GM12878 (cell line): ENCODE results near the gene XPNPEP2. TPM values are rescaled to one million over a fixed set of nuclear protein-coding genes. Genes with fewer than 3 reads are reported as not detected.

Experiments used
- ATAC-seq: fragments of 200-7000 bp; cut with Tn5 transposase; 3 replicates; pipeline ENCODE4 v1.9.1; 2020; ENCODE audit warnings: mild to moderate bottlenecking, moderate library complexity
- BruUV-seq: library from RNA; stranded (reverse); fragments of 400-500 nt; replicated peaks from 2 replicates; lab custom pipeline; 2021; lab: Mats Ljungman, UMichigan
- CTCF ChIA-PET: fragments of 300-600 bp; sonication (Branson Sonifier 250); formaldehyde crosslinking; extraction: SDS; loops from one replicate; lab custom pipeline; 2021; ENCODE audit warnings: inconsistent platforms; lab: Yijun Ruan, JAX
- POLR2A ChIA-PET: fragments of 350-600 bp; formaldehyde crosslinking; extraction: SDS; loops from one replicate; lab custom pipeline; 2021; ENCODE audit warnings: inconsistent platforms; lab: Charles Lee
- RAD21 ChIA-PET: fragments of 300-600 bp; sonication (Branson Sonifier 250); formaldehyde crosslinking; loops from one replicate; lab custom pipeline; 2023; ENCODE audit warnings: antibody characterized with exemption; ENCODE audit not compliant: unreplicated experiment; lab: Charles Lee
- SMC1A ChIA-PET: fragments of 300-600 bp; sonication (Branson Sonifier 250); formaldehyde crosslinking; loops from one replicate; lab custom pipeline; 2023; ENCODE audit not compliant: unreplicated experiment, uncharacterized antibody; lab: Charles Lee
- DNase-seq: peaks from one replicate; pipeline ENCODE4 v3.0.0-alpha.2; 2011; ENCODE audit warnings: low read depth, low spot score
- FAIRE-seq: peaks from 3 replicates; lab custom pipeline; 2011; peaks lifted over from hg19 to GRCh38; lab: Jason Lieb, UNC
- H2AFZ ChIP-seq: 2 replicates; pipeline ENCODE4 v1.6.0; 2011; ENCODE audit warnings: low read depth, low read length, control low read depth; ENCODE audit not compliant: control insufficient read depth
- H3K27ac ChIP-seq: 2 replicates; pipeline ENCODE4 v1.5.1; 2011; ENCODE audit warnings: control low read depth; ENCODE audit not compliant: control insufficient read depth, insufficient read depth
- H3K27me3 ChIP-seq, 2 experiments: replicated peaks in 1 of 2; 2 replicates each; pipeline versions ENCODE4 v1.6.0 to v1.6.1; 2011; ENCODE audit warnings: low read length in 1 of 2; ENCODE audit not compliant: control insufficient read depth in 2 of 2, insufficient read depth in 2 of 2
- H3K36me3 ChIP-seq, 2 experiments: 2 replicates each; pipeline ENCODE4 v1.5.1; 2011; ENCODE audit warnings: low read length in 1 of 2; ENCODE audit not compliant: control insufficient read depth in 2 of 2, insufficient read depth in 2 of 2
- H3K4me1 ChIP-seq: 2 replicates; pipeline ENCODE4 v1.6.1; 2011; ENCODE audit warnings: mild to moderate bottlenecking, low read length, moderate library complexity, mixed read lengths; ENCODE audit not compliant: control insufficient read depth, insufficient read depth
- H3K4me2 ChIP-seq: 2 replicates; pipeline ENCODE4 v1.6.0; 2011; ENCODE audit warnings: control low read depth; ENCODE audit not compliant: control insufficient read depth, insufficient read depth
- H3K4me3 ChIP-seq: fragments of 200-600 bp; sonication (generic); 2 replicates; pipeline ENCODE4 v1.5.1; 2016
- H3K79me2 ChIP-seq: 2 replicates; pipeline ENCODE4 v1.6.0; 2011; ENCODE audit warnings: low read length; ENCODE audit not compliant: control insufficient read depth, insufficient read depth
- H3K9ac ChIP-seq: 2 replicates; pipeline ENCODE4 v1.8.0; 2011; ENCODE audit warnings: low read length, control low read depth, mixed read lengths; ENCODE audit not compliant: control insufficient read depth, insufficient read depth
- H3K9me3 ChIP-seq: replicated peaks from 3 replicates; pipeline ENCODE4 v1.5.1; 2011; ENCODE audit warnings: mild to moderate bottlenecking, low read length; ENCODE audit not compliant: control insufficient read depth, insufficient read depth
- H4K20me1 ChIP-seq: 2 replicates; pipeline ENCODE4 v1.6.0; 2011; ENCODE audit not compliant: control insufficient read depth, insufficient read depth
- ASH2L ChIP-seq: fragments of 300-600, 200-600 bp; sonication (generic); IDR thresholded peaks from 2 replicates; pipeline ENCODE4 v1.6.1; 2017; ENCODE audit warnings: low read depth, mild to moderate bottlenecking, borderline replicate concordance
- BCL3 ChIP-seq: IDR thresholded peaks from 2 replicates; pipeline ENCODE4 v1.6.1; 2011; ENCODE audit warnings: borderline replicate concordance, low read depth, mild to moderate bottlenecking, moderate library complexity, low read length; ENCODE audit not compliant: insufficient read depth, poor library complexity, severe bottlenecking
- BMI1 ChIP-seq: fragments of 450-650 bp; IDR thresholded peaks from 2 replicates; pipeline ENCODE4 v1.6.1; 2016; ENCODE audit warnings: mild to moderate bottlenecking, moderate library complexity, borderline replicate concordance
- CEBPZ ChIP-seq: fragments of 150-350 bp; IDR thresholded peaks from 2 replicates; pipeline ENCODE4 v1.6.1; 2016; ENCODE audit warnings: low read depth, low read length
- CREB1 ChIP-seq: IDR thresholded peaks from 2 replicates; pipeline ENCODE4 v1.6.1; 2012; ENCODE audit warnings: low read depth, mild to moderate bottlenecking, inconsistent platforms
- GATAD2B ChIP-seq: fragments of 450-650 bp; conservative IDR thresholded peaks from 2 replicates; pipeline ENCODE4 v1.6.1; 2017; ENCODE audit warnings: low read depth, mild to moderate bottlenecking, moderate library complexity
- NFIC ChIP-seq: IDR thresholded peaks from 2 replicates; pipeline ENCODE4 v1.6.1; 2012; ENCODE audit warnings: low read depth, mild to moderate bottlenecking, inconsistent platforms, low read length, moderate library complexity
- PAX8 ChIP-seq: fragments of 450-650 bp; IDR thresholded peaks from 2 replicates; pipeline ENCODE4 v1.6.1; 2017; ENCODE audit warnings: mild to moderate bottlenecking, moderate library complexity
- POLR2AphosphoS2 ChIP-seq: IDR thresholded peaks from 2 replicates; pipeline ENCODE4 v1.6.1; 2011; ENCODE audit warnings: low read depth, mild to moderate bottlenecking, low read length, improper control_type of control experiment, moderate library complexity
- RAD21 ChIP-seq: IDR thresholded peaks from 2 replicates; pipeline ENCODE4 v1.6.1; 2011; ENCODE audit warnings: mild to moderate bottlenecking, low read depth, low read length, moderate library complexity; ENCODE audit not compliant: insufficient read depth
- REST ChIP-seq: IDR thresholded peaks from 2 replicates; pipeline ENCODE4 v1.6.1; 2012; ENCODE audit warnings: mild to moderate bottlenecking, low read depth, low read length
- SMC3 ChIP-seq: IDR thresholded peaks from 2 replicates; pipeline ENCODE4 v1.6.1; 2011; ENCODE audit warnings: low read length, improper control_type of control experiment, borderline replicate concordance
- TCF3 ChIP-seq: IDR thresholded peaks from 2 replicates; pipeline ENCODE4 v1.6.1; 2012; ENCODE audit warnings: low read depth, mild to moderate bottlenecking, low read length, borderline replicate concordance; ENCODE audit not compliant: insufficient read depth
- ZNF24 ChIP-seq: fragments of 450-650 bp; IDR thresholded peaks from 2 replicates; pipeline ENCODE4 v1.6.1; 2017; ENCODE audit warnings: antibody characterized with exemption, mild to moderate bottlenecking
- WGBS: methylation state at CpG from one replicate; pipeline ENCODE4 v1.1.6; 2016; ENCODE audit warnings: low lambda C conversion rate; ENCODE audit not compliant: insufficient replicate concordance, insufficient coverage; ENCODE audit errors: missing lambda C conversion rate; 5-methylcytosine and 5-hydroxymethylcytosine counted together
- in situ Hi-C: fragments of 300-500 bp; cut with MboI; formaldehyde crosslinking; loops from 9 replicates; pipeline ENCODE4 v1.14.3; 2018; ENCODE audit warnings: mixed read lengths
- intact Hi-C: fragments of 100-400 bp; cut with micrococcal nuclease; formaldehyde crosslinking; loops from one replicate; pipeline ENCODE4 v1.14.2; 2022; ENCODE audit not compliant: unreplicated experiment
- polyA plus RNA-seq, 11 experiments: library from polyadenylated mRNA; depleted of rRNA in 4 of 11; unstranded in 6 of 11; stranded (reverse) in 5 of 11; fragments of >200 nt; fragmentation: Nextera tagmentation in 4 of 11; fragmentation: Illumina TruSeq in 1 of 11; extraction: Ambion mirVana in 4 of 11; extraction: Trizol in 1 of 11; gene quantifications; 1 replicate in 1 of 11; 2 replicates in 10 of 11; pipeline versions ENCODE4 v1.2.1 to v1.2.3, GENCODE V29; 2011 to 2016; ENCODE audit warnings: inconsistent platforms in 2 of 11, missing spikeins in 2 of 11, low read depth in 1 of 11
- total RNA-seq, 4 experiments: library from RNA; depleted of rRNA in 3 of 4; stranded (reverse); fragments of >200 nt in 3 of 4; fragmentation: Illumina TruSeq in 1 of 4; extraction: Trizol in 1 of 4; gene quantifications; 2 replicates each; pipeline versions ENCODE4 v1.2.1 to v1.2.3, GENCODE V29; 2013 to 2021
- TF ChIP-seq, protein P1 (sequence below): IDR thresholded peaks from 2 replicates; pipeline ENCODE4 v1.6.1; 2012; ENCODE audit warnings: low read depth, low read length, improper control_type of control experiment

The XPNPEP2 gene
- total and polyA plus RNA-seq, 10 of the 15 experiments (the other 5 are each of a cell fraction or from before 2014, with no cell fraction given) = 0.04 to 0.37 (median 0.15) TPM

- no peaks in the 10 kb centered on the region for H3K79me2 ChIP-seq
Observed at GRCh38 chrX:129718676-129719075, 20.1 kb upstream of the XPNPEP2 start.

More at GRCh38 chrX:129718676-129719075, 20.1 kb upstream of the XPNPEP2 start:
- CTCF ChIA-PET = no interaction called here
- SMC1A ChIA-PET = interaction anchor here (1.0 kb wide), 1 partner anchor 26 kb away, joined by 3 read pairs; no protein-coding TSS in a partner anchor
- H3K36me3 ChIP-seq = no peaks in the 10 kb centered on the region
- H3K4me3 ChIP-seq = no peak overlapping the region
- no peak overlapping the region for H3K9ac ChIP-seq
- BruUV-seq = no TSS peak
- RAD21 ChIA-PET = no interaction called here
- intact Hi-C loops = no loop called here
- WGBS = 40% methylated on average over 5 of the region's 5 CpGs
- no peaks in the 10 kb centered on the region for H3K9me3 ChIP-seq
- FAIRE-seq = no peak
- H3K27me3 ChIP-seq = no peaks in the 10 kb centered on the region; a peak in 1 of 4 replicates
- in situ Hi-C loops = no loop called here
- H3K27ac ChIP-seq = no peak overlapping the region
- no peak for ATAC-seq
- POLR2A ChIA-PET = no interaction called here
- no peaks in the 10 kb centered on the region for H4K20me1 ChIP-seq
- no peaks in the 10 kb centered on the region for H3K4me1 ChIP-seq
- no peak overlapping the region for H2AFZ ChIP-seq
- TF ChIP-seq TCF3 (no peak), NFIC (no peak), CEBPZ (no peak), ASH2L (no peak), BMI1 (no peak), ZNF24 (no peak), PAX8 (no peak), GATAD2B (no peak), RAD21 (no peak), REST (no peak), BCL3 (no peak), POLR2AphosphoS2 (no peak), SMC3 (no peak), CREB1 (no peak)
- TF ChIP-seq, protein P1, sequence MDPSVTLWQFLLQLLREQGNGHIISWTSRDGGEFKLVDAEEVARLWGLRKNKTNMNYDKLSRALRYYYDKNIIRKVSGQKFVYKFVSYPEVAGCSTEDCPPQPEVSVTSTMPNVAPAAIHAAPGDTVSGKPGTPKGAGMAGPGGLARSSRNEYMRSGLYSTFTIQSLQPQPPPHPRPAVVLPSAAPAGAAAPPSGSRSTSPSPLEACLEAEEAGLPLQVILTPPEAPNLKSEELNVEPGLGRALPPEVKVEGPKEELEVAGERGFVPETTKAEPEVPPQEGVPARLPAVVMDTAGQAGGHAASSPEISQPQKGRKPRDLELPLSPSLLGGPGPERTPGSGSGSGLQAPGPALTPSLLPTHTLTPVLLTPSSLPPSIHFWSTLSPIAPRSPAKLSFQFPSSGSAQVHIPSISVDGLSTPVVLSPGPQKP = no peak
- DNase-seq = no peak
- no peak overlapping the region for H3K4me2 ChIP-seq
